Measurements from ENCODE around the gene PROX1.

- TF ChIP-seq CTCF (IDR thresholded peaks at IDR 0.05; ENCODE audit: low read length) (no peak), EZH2 (IDR thresholded peaks at IDR 0.05; ENCODE audit: borderline replicate concordance, low read length) (no peak)
Measured at GRCh38 chr1:214075999-214076707, 88.4 kb downstream of the PROX1 start.
